B cell (primary cell): ENCODE data around the gene DNAH10. TPM values are rescaled to one million over a fixed set of nuclear protein-coding genes. Genes with fewer than 3 reads are reported as not detected.

Experiments
- ATAC-seq: fragments of 200-7000 bp; cut with Tn5 transposase; one replicate; pipeline ENCODE4 v1.10.0; 2021; ENCODE audit warnings: low read depth, mild to moderate bottlenecking, moderate number of reproducible peaks, moderate library complexity
- CTCF ChIA-PET: fragments of 350-600 bp; sonication (Branson Sonifier 250); formaldehyde crosslinking; loops from one replicate; lab custom pipeline; 2021; ENCODE audit warnings: antibody characterized with exemption, inconsistent platforms; lab: Charles Lee
- POLR2A ChIA-PET: fragments of 350-600 bp; sonication (Branson Sonifier 250); formaldehyde crosslinking; loops from one replicate; lab custom pipeline; 2021; ENCODE audit warnings: antibody characterized with exemption; lab: Charles Lee
- DNase-seq: peaks from one replicate; pipeline ENCODE4 v3.0.0; 2013
- H2AFZ ChIP-seq: 2 replicates; pipeline ENCODE4 v1.6.1; 2012; ENCODE audit warnings: mild to moderate bottlenecking, low read depth, low read length; ENCODE audit not compliant: insufficient read depth, poor library complexity, severe bottlenecking
- H3K27ac ChIP-seq, 2 donors: 1 replicate in 1 of 2; 2 replicates in 1 of 2; pipeline ENCODE4 v1.5.1; 2012 to 2013; ENCODE audit warnings: low read length in 2 of 2, mild to moderate bottlenecking in 2 of 2, moderate library complexity in 1 of 2
- H3K27me3 ChIP-seq, 4 experiments: fragments of 200-600 bp in 1 of 4; sonication (generic) in 1 of 4; replicated peaks in 1 of 4; 1 replicate in 2 of 4; 2 replicates in 2 of 4; pipeline versions ENCODE4 v1.6.1 to v1.7.0; 2013 to 2016; ENCODE audit warnings: low read length in 3 of 4, mild to moderate bottlenecking in 2 of 4, mixed read lengths in 1 of 4, moderate library complexity in 1 of 4; ENCODE audit not compliant: insufficient read depth in 4 of 4, control insufficient read depth in 3 of 4; ENCODE audit errors: control extremely low read depth in 1 of 4
- H3K36me3 ChIP-seq, 2 experiments: replicated peaks in 1 of 2; 1 replicate in 1 of 2; 2 replicates in 1 of 2; pipeline versions ENCODE4 v1.6.1 to v1.7.1; 2013; ENCODE audit warnings: low read length in 1 of 2; ENCODE audit not compliant: insufficient read depth in 2 of 2, control insufficient read depth in 1 of 2; ENCODE audit errors: control extremely low read depth in 1 of 2, extremely low read depth in 1 of 2
- H3K4me1 ChIP-seq, 2 donors: fragments of 200-600 bp in 1 of 2; sonication (generic) in 1 of 2; 1 replicate in 1 of 2; 2 replicates in 1 of 2; pipeline versions ENCODE4 v1.5.1 to v1.6.1; 2013 to 2017; ENCODE audit warnings: low read length in 2 of 2; ENCODE audit not compliant: control insufficient read depth in 2 of 2, insufficient read depth in 2 of 2
- H3K4me2 ChIP-seq: replicated peaks from 2 replicates; pipeline ENCODE3; 2012; ENCODE audit warnings: mild to moderate bottlenecking, low read depth, low read length; ENCODE audit not compliant: poor library complexity, severe bottlenecking
- H3K4me3 ChIP-seq, 5 experiments: fragments of 200-600 bp in 1 of 5; sonication (generic) in 1 of 5; 1 replicate in 3 of 5; 2 replicates in 2 of 5; pipeline versions ENCODE4 v1.5.1 to v1.7.0; 2011 to 2016; ENCODE audit warnings: low read length in 4 of 5, mild to moderate bottlenecking in 4 of 5, low read depth in 2 of 5, control low read depth in 1 of 5, moderate library complexity in 1 of 5; ENCODE audit not compliant: insufficient read depth in 1 of 5; ENCODE audit errors: control extremely low read depth in 1 of 5, extremely low read depth in 1 of 5
- H3K79me2 ChIP-seq: fragments of 200-600 bp; sonication (generic); one replicate; pipeline ENCODE4 v1.6.0; 2016; ENCODE audit warnings: low read length; ENCODE audit not compliant: control insufficient read depth, insufficient read depth
- H3K9ac ChIP-seq: fragments of 200-600 bp; sonication (generic); 2 replicates; pipeline ENCODE4 v1.6.1; 2017; ENCODE audit warnings: mild to moderate bottlenecking, low read length, moderate library complexity
- H3K9me3 ChIP-seq, 3 donors: one replicate each; pipeline versions ENCODE4 v1.6.1 to v1.7.1; 2013; ENCODE audit warnings: low read length in 2 of 3; ENCODE audit not compliant: control insufficient read depth in 2 of 3, insufficient read depth in 1 of 3; ENCODE audit errors: control extremely low read depth in 1 of 3
- H4K20me1 ChIP-seq: 2 replicates; pipeline ENCODE4 v1.6.0; 2012; ENCODE audit warnings: mild to moderate bottlenecking, low read length; ENCODE audit not compliant: insufficient read depth, control insufficient read depth, poor library complexity, severe bottlenecking
- H3K27ac Mint-ChIP-seq: one replicate; pipeline ENCODE4 v1.8.0; 2021; ENCODE audit warnings: mixed read lengths
- H3K27me3 Mint-ChIP-seq: one replicate; pipeline ENCODE4 v1.8.0; 2021; ENCODE audit warnings: mixed read lengths
- H3K4me1 Mint-ChIP-seq: one replicate; pipeline ENCODE4 v1.8.0; 2021; ENCODE audit warnings: mixed read lengths
- H3K4me3 Mint-ChIP-seq: one replicate; pipeline ENCODE4 v1.8.0; 2021; ENCODE audit warnings: mixed read lengths
- H3K9me3 Mint-ChIP-seq: one replicate; pipeline ENCODE4 v1.8.0; 2022; ENCODE audit warnings: mixed read lengths; ENCODE audit not compliant: insufficient read depth
- CTCF ChIP-seq: fragments of 200-600 bp; IDR thresholded peaks from one replicate; pipeline ENCODE4 v1.8.0; 2022; ENCODE audit warnings: antibody characterized with exemption, mild to moderate bottlenecking
- EZH2 ChIP-seq: IDR thresholded peaks from 2 replicates; pipeline ENCODE4 v1.6.1; 2012; ENCODE audit warnings: borderline replicate concordance, low read depth, mild to moderate bottlenecking, moderate library complexity, low read length; ENCODE audit not compliant: insufficient read depth, poor library complexity, severe bottlenecking
- WGBS: methylation state at CpG from one replicate; pipeline ENCODE4 v1.1.5; 2013; ENCODE audit warnings: missing lambda C conversion rate; ENCODE audit not compliant: insufficient coverage; 5-methylcytosine and 5-hydroxymethylcytosine counted together
- intact Hi-C: fragments of 100-400 bp; cut with micrococcal nuclease; formaldehyde crosslinking; loops from one replicate; pipeline ENCODE4 v1.10.0; 2022
- polyA plus RNA-seq: library from polyadenylated mRNA; depleted of rRNA; stranded (reverse); fragments of >200 nt; gene quantifications from 2 replicates; pipeline ENCODE4 v1.2.3, GENCODE V29; 2012
- total RNA-seq, 2 donors: library from RNA; stranded (reverse); fragments of 120-200 nt in 1 of 2; gene quantifications; 1 replicate in 1 of 2; 2 replicates in 1 of 2; pipeline versions ENCODE4 v1.2.3 to v1.2.4, GENCODE V29; 2013 to 2022

Gene DNAH10
- total and polyA plus RNA-seq, 2 donors (not counting 1 experiment from before 2014, with no cell fraction given): 0.24 to 0.99 TPM

DNA sequence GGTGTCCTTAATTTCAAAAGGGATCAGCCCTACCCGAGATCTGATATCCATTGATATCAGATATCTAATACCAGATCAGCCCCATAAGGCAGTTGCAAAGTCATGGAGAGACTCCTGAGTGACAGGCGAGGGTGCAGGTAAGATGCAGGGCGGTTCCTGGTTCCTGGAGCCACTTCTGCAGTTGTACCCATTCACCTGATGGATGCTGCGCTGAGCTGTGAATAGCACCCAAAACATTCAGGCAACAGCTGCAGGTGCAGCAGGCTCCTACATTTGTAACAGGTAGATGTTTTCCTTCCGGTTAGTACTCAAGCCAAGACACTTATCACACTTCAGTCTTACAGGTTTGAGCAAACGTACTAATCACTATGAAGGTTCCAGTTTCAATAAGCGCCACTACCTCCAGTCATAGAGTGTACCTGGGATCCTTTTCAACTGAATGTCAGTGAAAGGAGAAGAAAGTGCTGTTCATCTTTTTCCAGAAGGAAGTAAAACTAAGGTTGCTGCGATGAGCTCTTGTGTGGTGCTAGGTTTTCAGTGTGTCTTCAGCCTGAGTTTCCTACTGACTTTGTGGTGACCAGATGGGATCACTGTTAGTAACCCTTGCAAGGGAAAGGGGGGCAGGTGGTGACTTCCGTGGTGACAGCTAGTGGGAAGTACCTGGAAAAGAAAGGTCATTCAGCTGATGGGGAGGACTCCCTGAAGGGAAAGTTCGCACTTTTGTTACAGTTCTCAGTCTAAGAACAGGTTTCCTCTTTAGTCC lies 48.1 kb upstream of the DNAH10 start:
- ChIA-PET CTCF (no interaction called here), POLR2A (interaction anchor here (1.1 kb wide), 1 partner anchor 43 kb away, joined by 3 read pairs; the partner anchor contains the start of gene TCTN2)
- H3K36me3 ChIP-seq: no peaks in the 10 kb centered on the region
- peak overlapping the region; percentile 25 to 58 for H3K27ac ChIP-seq
- H3K4me2 ChIP-seq: peak overlapping the region; percentile 89
- H3K79me2 ChIP-seq: peaks cover 53% of the 10 kb centered on the region
- H3K4me1 Mint-ChIP-seq: peaks cover 35% of the 10 kb centered on the region
- no peaks in the 10 kb centered on the region for H3K9me3 ChIP-seq
- H3K9me3 Mint-ChIP-seq: no peaks in the 10 kb centered on the region
- TF ChIP-seq EZH2 (no peak), CTCF (no peak)
- peak overlapping the region; percentile 86 for H3K4me3 Mint-ChIP-seq
- peaks cover 11% of the 10 kb centered on the region for H4K20me1 ChIP-seq
- peak overlapping the region; percentile 78 for H3K9ac ChIP-seq
- H3K27ac Mint-ChIP-seq: peak overlapping the region; percentile 88
- peak overlapping the region; percentile 51 for H2AFZ ChIP-seq
- no peaks in the 10 kb centered on the region for H3K27me3 ChIP-seq
- H3K27me3 Mint-ChIP-seq: no peaks in the 10 kb centered on the region
- intact Hi-C loops: loop anchor here (2.0 kb wide), 2 partner anchors 47 to 81 kb away; partner anchors contain the start of genes EIF2B1 and GTF2H3
- ATAC-seq (no peak), DNase-seq (peak; percentile 41)
- 42% methylated on average over 7 of the region's 10 CpGs for WGBS
- peaks cover 23 to 24% of the 10 kb centered on the region in 2 donors for H3K4me1 ChIP-seq
- H3K4me3 ChIP-seq: peak overlapping the region in 2 of 5 experiments; percentile 8

- intact Hi-C loops: no loop called here
- no peak overlapping the region for H3K27ac Mint-ChIP-seq
These were observed 46.9 kb upstream of the DNAH10 start for GRCh38 chr12:123715195-123715594.

More at GRCh38 chr12:123715195-123715594, 46.9 kb upstream of the DNAH10 start:
- H3K9me3 ChIP-seq: no peaks in the 10 kb centered on the region
- Mint-ChIP-seq H3K4me3 (no peak overlapping the region), H3K27me3 (no peaks in the 10 kb centered on the region), H3K4me1 (peaks cover 35% of the 10 kb centered on the region), H3K9me3 (no peaks in the 10 kb centered on the region)
- DNase-seq (no peak), ATAC-seq (no peak)
- peak overlapping the region in 1 of 2 donors; percentile 58 for H3K27ac ChIP-seq
- H3K9ac ChIP-seq: no peak overlapping the region
- H3K4me1 ChIP-seq: peaks cover 23 to 24% of the 10 kb centered on the region in 2 donors
- TF ChIP-seq EZH2 (no peak), CTCF (no peak)
- ChIA-PET POLR2A (no interaction called here), CTCF (no interaction called here)
- no peak overlapping the region for H3K4me3 ChIP-seq
- H3K4me2 ChIP-seq: no peak overlapping the region
- peaks cover 11% of the 10 kb centered on the region for H4K20me1 ChIP-seq
- H3K36me3 ChIP-seq: peaks cover 2 to 6% of the 10 kb centered on the region in 2 experiments
- WGBS: no CpG with 5 or more reads among the region's 2 CpGs
- H2AFZ ChIP-seq: no peak overlapping the region
- peaks cover 61% of the 10 kb centered on the region for H3K79me2 ChIP-seq
- H3K27me3 ChIP-seq: no peaks in the 10 kb centered on the region
